Fibroblast of lung (primary cell): Measurements from ENCODE around the gene ARL5B.

Source experiments
- CTCF ChIP-seq, 2 donors: IDR thresholded peaks in 1 of 2; conservative IDR thresholded peaks in 1 of 2; 1 replicate in 1 of 2; 2 replicates in 1 of 2; pipeline ENCODE4 v1.5.1; 2011 to 2012; ENCODE audit warnings: low read length in 2 of 2, control low read depth in 1 of 2, inconsistent platforms in 1 of 2, low read depth in 1 of 2, mild to moderate bottlenecking in 1 of 2
- EZH2 ChIP-seq: IDR thresholded peaks from 2 replicates; pipeline ENCODE4 v1.5.1; 2012; ENCODE audit warnings: low read length, control low read depth, mild to moderate bottlenecking; ENCODE audit errors: missing control alignments

DNA sequence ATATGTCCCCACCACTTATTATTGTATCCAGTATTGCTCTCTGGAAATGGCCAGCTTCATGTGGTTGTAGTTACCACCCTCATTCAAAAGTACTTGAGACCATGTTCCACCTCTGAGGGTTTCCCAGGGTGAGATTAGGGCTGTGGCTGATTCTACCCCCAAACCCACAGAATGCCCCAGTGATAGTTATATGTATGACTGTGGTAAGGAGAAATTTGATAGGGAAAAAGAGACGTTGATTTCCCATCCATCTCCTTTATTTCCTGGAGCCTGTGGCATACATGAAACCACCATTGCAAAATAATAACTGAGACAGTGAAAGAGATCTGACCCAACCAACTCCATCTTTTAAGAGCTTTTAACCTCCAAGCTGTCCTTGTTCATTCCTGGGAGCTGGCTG, 25.2 kb downstream of the ARL5B start:
- TF ChIP-seq EZH2 (no peak), CTCF (conservative IDR thresholded peaks at IDR 0.05 in 1 of 2, IDR thresholded peaks at IDR 0.05 in 1 of 2; ENCODE audit: low read depth in 1 of 2, low read length in 2 of 2) (no peak)
